NOMO-1 treated with dmso at 0.1 percent for 144 hours (cell line): ENCODE results near the gene CRACDL.
"Not testable (repeated sequence)": the region's sequence is repeated elsewhere in the genome, so short reads cannot be mapped to it uniquely, and the experiment has no call there.

ENCODE experiments used
- DNase-seq: peaks from one replicate; lab custom pipeline; 2025; ENCODE audit not compliant: unreplicated experiment; lab: John Stamatoyannopoulos, UW

The CRACDL gene

GRCh38 chr2:98886066-98886554 lies 49.9 kb downstream of the CRACDL start:
- DNase-seq = no peak

GRCh38 chr2:98884658-98885057 lies 51.4 kb downstream of the CRACDL start:
- no peak for DNase-seq

- no peak for DNase-seq
Measured at GRCh38 chr2:98883780-98884211, 52.2 kb downstream of the CRACDL start.

GRCh38 chr2:98882971-98883779 lies 52.9 kb downstream of the CRACDL start:
- DNase-seq = no peak

- DNase-seq = no peak
Measured at GRCh38 chr2:98882368-98882767, 53.7 kb downstream of the CRACDL start.

GRCh38 chr2:98881153-98881650 lies 54.8 kb downstream of the CRACDL start:
- DNase-seq = no peak

GRCh38 chr2:98880266-98881152 lies 55.5 kb downstream of the CRACDL start:
- no peak for DNase-seq

- not testable (repeated sequence) for DNase-seq
Measured at GRCh38 chr2:98877658-98878057, 58.4 kb downstream of the CRACDL start.

GRCh38 chr2:98876741-98877140 lies 59.3 kb downstream of the CRACDL start:
- DNase-seq = no peak

- DNase-seq = no peak
Measured at GRCh38 chr2:98875746-98876145, 60.3 kb downstream of the CRACDL start.

GRCh38 chr2:98875081-98875728 lies 60.8 kb downstream of the CRACDL start:
- no peak for DNase-seq

GRCh38 chr2:98874186-98874689 lies 61.8 kb downstream of the CRACDL start:
- DNase-seq = no peak

GRCh38 chr2:98872526-98872925 lies 63.5 kb downstream of the CRACDL start:
- no peak for DNase-seq

- DNase-seq = no peak
Measured at GRCh38 chr2:98871506-98871905, 64.5 kb downstream of the CRACDL start.

- DNase-seq = no peak
Measured at GRCh38 chr2:98870516-98871158, 65.4 kb downstream of the CRACDL start.

- DNase-seq = no peak
Measured at GRCh38 chr2:98869870-98870269, 66.2 kb downstream of the CRACDL start.

GRCh38 chr2:98869272-98869641 lies 66.8 kb downstream of the CRACDL start:
- no peak for DNase-seq

GRCh38 chr2:98868548-98869271 lies 67.3 kb downstream of the CRACDL start:
- DNase-seq = no peak

- DNase-seq = no peak
Measured at GRCh38 chr2:98867539-98868309, 68.3 kb downstream of the CRACDL start.
